Left lung (tissue), 10 donors: ENCODE measurements around the gene ZNF865. TPM values are rescaled to one million over a fixed set of nuclear protein-coding genes. Genes with fewer than 3 reads are reported as not detected.

Experiments
- ATAC-seq: fragments of 200-7000 bp; cut with Tn5 transposase; one replicate; pipeline ENCODE4 v1.9.1; 2020; ENCODE audit warnings: moderate library complexity
- DNase-seq, 4 donors: peaks; one replicate each; pipeline ENCODE4 v3.0.0-alpha.2; 2013 to 2020
- H3K27ac ChIP-seq, 2 donors: fragments of 200-600 bp; sonication (generic) in 1 of 2; one replicate each; pipeline versions ENCODE4 v1.5.0 to v1.8.0; 2020 to 2021
- H3K27me3 ChIP-seq, 2 donors: fragments of 200-600 bp; sonication (generic) in 1 of 2; one replicate each; pipeline versions ENCODE4 v1.5.0 to v1.8.0; 2020 to 2021
- H3K36me3 ChIP-seq, 2 donors: fragments of 200-600 bp; sonication (generic) in 1 of 2; one replicate each; pipeline versions ENCODE4 v1.5.0 to v1.8.0; 2020 to 2021
- H3K4me1 ChIP-seq, 2 donors: fragments of 200-600 bp; one replicate each; pipeline ENCODE4 v1.8.0; 2021
- H3K4me3 ChIP-seq, 2 donors: fragments of 200-600 bp; sonication (generic) in 1 of 2; one replicate each; pipeline versions ENCODE4 v1.5.0 to v1.8.0; 2020 to 2021; ENCODE audit warnings: mild to moderate bottlenecking in 1 of 2
- H3K9me3 ChIP-seq, 2 donors: fragments of 200-600 bp; sonication (generic) in 1 of 2; one replicate each; pipeline versions ENCODE4 v1.5.0 to v1.8.0; 2020 to 2021
- CTCF ChIP-seq, 2 donors: fragments of 200-600 bp; sonication (generic) in 1 of 2; IDR thresholded peaks; one replicate each; pipeline versions ENCODE4 v1.5.0 to v1.8.0; 2021; ENCODE audit warnings: antibody characterized with exemption in 2 of 2
- intact Hi-C, 2 donors: fragments of 100-400 bp; cut with DNase I; formaldehyde crosslinking; loops; one replicate each; pipeline versions ENCODE4 v1.11.2 to v1.14.2; 2022
- polyA plus RNA-seq, 6 donors: library from polyadenylated mRNA; unstranded; fragments of 120-200 nt; gene quantifications; one replicate each; pipeline ENCODE4 v1.2.1, GENCODE V29; 2013; ENCODE audit not compliant: insufficient read length in 6 of 6
- total RNA-seq, 2 donors: library from RNA; stranded (reverse); fragmentation: NEBNext Ultra II Directional; extraction: Animal tissue kit (Norgen Biotek cat#: 25700); gene quantifications; one replicate each; pipeline ENCODE4 v1.2.1, GENCODE V29; 2021
- donor health status: DM: no; HTN: yes; CAD: no.
- donor health status: DM: no; HTN: no; CAD: no.

ZNF865 gene
- total and polyA plus RNA-seq, 8 donors, result 5.9 to 16.1 (median 10.0) TPM

- Histone ChIP-seq H3K27ac (peak overlapping the region; percentile 85 to 92), H3K4me1 (peaks cover 9 to 74% of the 10 kb centered on the region in 2 donors), H3K9me3 (no peaks in the 10 kb centered on the region), H3K36me3 (peaks cover 0 to 12% of the 10 kb centered on the region in 2 donors), H3K4me3 (peak overlapping the region; percentile 74 to 81), H3K27me3 (peaks cover 0 to 13% of the 10 kb centered on the region in 2 donors)
- intact Hi-C loops, result no loop called here
- peak in 1 of 4 donors; percentile 21 for DNase-seq
- peak; percentile 0 for ATAC-seq
- no peak for TF ChIP-seq CTCF (IDR thresholded peaks at IDR 0.05)
Observed at GRCh38 chr19:55641426-55642152, 36.1 kb downstream of the ZNF865 start.

GRCh38 chr19:55642153-55643002 is 36.9 kb downstream of the ZNF865 start:
- peak; percentile 2 for ATAC-seq
- peak in 1 of 4 donors; percentile 81 for DNase-seq
- H3K9me3 ChIP-seq, result no peaks in the 10 kb centered on the region
- H3K27ac ChIP-seq, result peak overlapping the region; percentile 85 to 92
- peak overlapping the region; percentile 74 to 81 for H3K4me3 ChIP-seq
- intact Hi-C loops, result no loop called here
- peaks cover 0 to 13% of the 10 kb centered on the region in 2 donors for H3K27me3 ChIP-seq
- H3K4me1 ChIP-seq, result peaks cover 13 to 74% of the 10 kb centered on the region in 2 donors
- no peak for TF ChIP-seq CTCF (IDR thresholded peaks at IDR 0.05)
- peaks cover 0 to 12% of the 10 kb centered on the region in 2 donors for H3K36me3 ChIP-seq

DNA sequence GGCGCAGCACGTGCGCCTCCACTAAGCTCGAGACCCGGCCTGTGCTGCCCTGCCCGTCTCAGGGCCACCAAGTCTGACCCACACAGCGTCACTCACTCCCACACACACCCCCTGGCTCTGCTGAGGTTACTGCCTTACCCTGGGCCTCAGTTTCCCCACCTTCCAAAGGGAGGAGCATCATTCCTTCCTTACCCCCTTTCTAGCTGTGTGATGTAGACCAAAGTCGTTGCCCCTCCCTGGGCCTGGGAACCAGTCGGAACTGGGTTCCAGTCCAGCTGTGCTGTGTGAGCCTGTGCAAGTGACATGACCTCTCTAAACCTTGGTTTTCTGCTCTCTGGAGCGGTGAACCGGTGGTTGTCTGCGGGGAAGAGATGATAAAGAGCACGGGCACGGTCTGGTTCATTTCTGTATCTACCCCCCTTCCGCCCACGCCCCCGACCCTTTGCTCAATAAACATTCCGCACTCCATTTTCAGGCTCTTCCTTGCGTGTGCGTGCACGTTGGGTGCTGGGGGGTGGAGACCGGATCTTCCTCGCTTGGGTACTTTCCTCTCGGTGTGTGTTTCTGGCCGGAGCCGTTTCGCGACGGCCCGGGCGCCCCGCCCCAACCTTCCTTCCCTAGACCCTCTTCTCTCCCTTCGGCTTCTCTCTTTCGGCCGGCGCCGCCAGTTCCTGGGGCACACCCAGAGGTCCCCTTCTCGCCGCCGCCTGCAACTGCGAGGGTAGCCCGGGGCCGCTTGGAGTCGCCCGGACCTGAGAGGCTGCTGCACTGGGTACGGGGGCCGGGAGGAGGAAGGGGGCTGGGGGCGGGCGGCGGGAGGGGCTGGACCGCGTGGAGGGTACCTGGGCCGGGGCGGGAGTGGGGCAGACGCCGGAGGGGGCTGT is 37.8 kb downstream of the ZNF865 start, which contains the start of gene ZNF581:
Gene ZNF581 (plus strand): TSS at position 647 of the 884 bp plus-strand sequence. CDS start 923 bp downstream, outside the sequence.
- Histone ChIP-seq H3K27ac (peak within 1 kb of the TSS; percentile 85 to 92), H3K4me1 (peaks cover 17 to 79% of the 10 kb centered on the region in 2 donors), H3K4me3 (peak within 1 kb of the TSS; percentile 74 to 81), H3K36me3 (peaks cover 0 to 12% of the 10 kb centered on the region in 2 donors), H3K9me3 (no peaks in the 10 kb centered on the region), H3K27me3 (peaks cover 0 to 13% of the 10 kb centered on the region in 2 donors)
- TF ChIP-seq CTCF (IDR thresholded peaks at IDR 0.05), result no peak
- intact Hi-C loops, result no loop called here
- DNase-seq (peak; percentile 59 to 93 (median 70)), ATAC-seq (peak; percentile 58)

GRCh38 chr19:55643887-55644176 is 38.4 kb downstream of the ZNF865 start:
- DNase-seq (no peak), ATAC-seq (no peak)
- H3K4me3 ChIP-seq, result peak overlapping the region; percentile 74 to 81
- TF ChIP-seq CTCF (IDR thresholded peaks at IDR 0.05), result no peak
- peak overlapping the region; percentile 85 to 92 for H3K27ac ChIP-seq
- peaks cover 0 to 13% of the 10 kb centered on the region in 2 donors for H3K27me3 ChIP-seq
- intact Hi-C loops, result no loop called here
- peaks cover 21 to 81% of the 10 kb centered on the region in 2 donors for H3K4me1 ChIP-seq
- peaks cover 0 to 12% of the 10 kb centered on the region in 2 donors for H3K36me3 ChIP-seq
- H3K9me3 ChIP-seq, result no peaks in the 10 kb centered on the region
